Tibial artery (tissue), 4 donors: ENCODE results near the gene MMP2.
A peak's percentile ranks its signal among the peaks of the same experiment; 100 is the strongest.

Experiments used
- DNase-seq, 2 donors: peaks; one replicate each; pipeline ENCODE4 v3.0.0-alpha.2; 2019
- H3K27ac ChIP-seq, 2 donors: fragments of 200-600 bp; sonication (generic) in 1 of 2; 1 replicate in 1 of 2; 2 replicates in 1 of 2; pipeline ENCODE4 v1.5.1; 2018 to 2019; ENCODE audit warnings: mild to moderate bottlenecking in 1 of 2
- H3K27me3 ChIP-seq, 2 donors: fragments of 200-600 bp; sonication (generic) in 1 of 2; one replicate each; pipeline versions ENCODE4 v1.5.1 to v1.6.0; 2016 to 2019
- H3K36me3 ChIP-seq, 3 donors: fragments of 200-600 bp; sonication (generic) in 2 of 3; one replicate each; pipeline ENCODE4 v1.5.1; 2016 to 2019; ENCODE audit warnings: mild to moderate bottlenecking in 2 of 3
- H3K4me1 ChIP-seq, 4 donors: fragments of 200-600 bp; sonication (generic) in 2 of 4; 1 replicate in 3 of 4; 2 replicates in 1 of 4; pipeline ENCODE4 v1.5.1; 2016 to 2019
- H3K4me3 ChIP-seq, 2 donors: fragments of 200-600 bp; sonication (generic) in 1 of 2; 1 replicate in 1 of 2; 2 replicates in 1 of 2; pipeline ENCODE4 v1.5.1; 2018 to 2019; ENCODE audit warnings: mild to moderate bottlenecking in 2 of 2
- H3K9me3 ChIP-seq, 3 donors: fragments of 200-600 bp; sonication (generic) in 1 of 3; one replicate each; pipeline ENCODE4 v1.5.1; 2016 to 2019
- intact Hi-C: fragments of 100-400 bp; cut with DNase I; formaldehyde crosslinking; loops from one replicate; pipeline ENCODE4 v1.15.0; 2023; ENCODE audit warnings: low total_unique reads
- TF ChIP-seq, protein P1 (sequence below), 2 experiments: fragments of 200-600 bp in 1 of 2; fragments of 450-650 bp in 1 of 2; IDR thresholded peaks; one replicate each; pipeline ENCODE4 v1.5.1; 2017 to 2019; ENCODE audit warnings: antibody characterized with exemption in 2 of 2, mild to moderate bottlenecking in 1 of 2, moderate library complexity in 1 of 2

The MMP2 gene

DNA sequence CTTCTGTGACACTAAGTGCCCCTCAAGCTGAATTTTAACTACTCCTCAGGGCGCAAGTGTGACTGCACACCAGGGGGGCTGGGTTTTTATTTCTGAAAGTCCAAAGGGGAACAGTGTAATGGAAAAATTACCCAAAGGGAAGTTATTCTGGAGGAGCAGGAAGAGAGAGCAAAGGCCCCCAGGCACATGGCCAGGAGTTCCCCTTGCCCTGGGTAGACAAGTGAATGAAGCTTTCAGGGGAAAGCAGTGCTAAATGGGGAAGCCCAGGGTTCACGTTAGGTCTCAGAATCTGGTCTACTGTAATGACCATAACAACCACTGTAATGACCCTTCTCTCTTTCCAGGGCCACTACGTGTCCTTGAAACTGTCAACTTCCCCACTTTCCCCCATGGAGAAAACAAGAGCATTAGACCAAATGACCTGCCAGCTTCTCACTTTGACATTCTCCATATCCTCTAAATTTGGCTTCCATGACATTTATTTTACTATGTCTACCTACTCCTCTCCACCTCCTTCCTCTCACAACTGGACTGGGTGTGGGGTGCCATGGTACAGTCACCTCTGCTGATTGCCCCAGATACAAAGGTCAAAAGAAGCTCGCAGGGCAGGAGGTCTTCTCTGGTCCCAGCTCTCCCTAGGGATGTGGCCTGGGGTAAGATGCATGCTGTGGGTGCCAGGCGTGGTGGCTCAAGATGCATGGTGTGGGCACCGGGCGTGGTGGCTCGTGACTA, 34.1 kb upstream of the MMP2 start:
- Histone ChIP-seq H3K36me3 (no peaks in the 10 kb centered on the region), H3K27me3 (no peaks in the 10 kb centered on the region), H3K4me3 (no peak overlapping the region), H3K9me3 (no peaks in the 10 kb centered on the region), H3K4me1 (no peaks in the 10 kb centered on the region), H3K27ac (no peak overlapping the region)
- intact Hi-C loops, result no loop called here
- DNase-seq, result peak; percentile 58 to 75
- TF ChIP-seq, protein P1, sequence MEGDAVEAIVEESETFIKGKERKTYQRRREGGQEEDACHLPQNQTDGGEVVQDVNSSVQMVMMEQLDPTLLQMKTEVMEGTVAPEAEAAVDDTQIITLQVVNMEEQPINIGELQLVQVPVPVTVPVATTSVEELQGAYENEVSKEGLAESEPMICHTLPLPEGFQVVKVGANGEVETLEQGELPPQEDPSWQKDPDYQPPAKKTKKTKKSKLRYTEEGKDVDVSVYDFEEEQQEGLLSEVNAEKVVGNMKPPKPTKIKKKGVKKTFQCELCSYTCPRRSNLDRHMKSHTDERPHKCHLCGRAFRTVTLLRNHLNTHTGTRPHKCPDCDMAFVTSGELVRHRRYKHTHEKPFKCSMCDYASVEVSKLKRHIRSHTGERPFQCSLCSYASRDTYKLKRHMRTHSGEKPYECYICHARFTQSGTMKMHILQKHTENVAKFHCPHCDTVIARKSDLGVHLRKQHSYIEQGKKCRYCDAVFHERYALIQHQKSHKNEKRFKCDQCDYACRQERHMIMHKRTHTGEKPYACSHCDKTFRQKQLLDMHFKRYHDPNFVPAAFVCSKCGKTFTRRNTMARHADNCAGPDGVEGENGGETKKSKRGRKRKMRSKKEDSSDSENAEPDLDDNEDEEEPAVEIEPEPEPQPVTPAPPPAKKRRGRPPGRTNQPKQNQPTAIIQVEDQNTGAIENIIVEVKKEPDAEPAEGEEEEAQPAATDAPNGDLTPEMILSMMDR (IDR thresholded peaks at IDR 0.05), result no peak

DNA sequence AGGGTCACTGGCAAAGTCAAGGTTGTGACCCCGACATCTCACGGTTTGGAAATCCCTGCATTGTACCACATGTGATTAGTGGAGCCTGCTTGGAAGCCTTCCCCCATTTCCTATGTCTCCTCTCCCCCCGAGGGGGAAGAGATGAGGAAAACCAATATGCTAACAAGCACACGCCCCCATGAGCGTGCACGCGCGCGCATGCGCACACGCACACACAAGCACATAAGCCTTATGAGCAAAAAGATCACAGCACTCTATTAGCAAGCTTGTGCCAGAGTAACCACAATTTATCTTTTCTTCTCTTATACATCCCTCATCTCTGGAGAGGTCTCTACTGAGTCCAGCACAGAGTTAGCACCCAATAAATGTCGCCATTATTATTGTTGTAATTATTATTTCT, 31.8 kb upstream of the MMP2 start:
- Histone ChIP-seq H3K9me3 (no peaks in the 10 kb centered on the region), H3K4me3 (no peak overlapping the region), H3K27ac (no peak overlapping the region), H3K4me1 (no peaks in the 10 kb centered on the region), H3K36me3 (no peaks in the 10 kb centered on the region), H3K27me3 (no peaks in the 10 kb centered on the region)
- DNase-seq, result peak in 1 of 2 donors; percentile 16
- TF ChIP-seq, protein P1 (IDR thresholded peaks at IDR 0.05), result no peak
- intact Hi-C loops, result no loop called here

- Histone ChIP-seq H3K27me3 (no peaks in the 10 kb centered on the region), H3K4me1 (no peaks in the 10 kb centered on the region), H3K4me3 (no peak overlapping the region), H3K27ac (no peak overlapping the region), H3K36me3 (no peaks in the 10 kb centered on the region), H3K9me3 (no peaks in the 10 kb centered on the region)
- no peak for DNase-seq
- intact Hi-C loops, result no loop called here
- TF ChIP-seq, protein P1 (IDR thresholded peaks at IDR 0.05), result no peak
Observed at GRCh38 chr16:55452996-55453395, 26.0 kb upstream of the MMP2 start.

GRCh38 chr16:55453909-55454308, 25.1 kb upstream of the MMP2 start:
- H3K4me3 ChIP-seq, result no peak overlapping the region
- H3K4me1 ChIP-seq, result no peaks in the 10 kb centered on the region
- H3K27me3 ChIP-seq, result no peaks in the 10 kb centered on the region
- peak in 1 of 2 donors; percentile 54 for DNase-seq
- H3K9me3 ChIP-seq, result no peaks in the 10 kb centered on the region
- H3K27ac ChIP-seq, result no peak overlapping the region
- H3K36me3 ChIP-seq, result no peaks in the 10 kb centered on the region
- intact Hi-C loops, result no loop called here
- TF ChIP-seq, protein P1 (IDR thresholded peaks at IDR 0.05), result no peak

DNA sequence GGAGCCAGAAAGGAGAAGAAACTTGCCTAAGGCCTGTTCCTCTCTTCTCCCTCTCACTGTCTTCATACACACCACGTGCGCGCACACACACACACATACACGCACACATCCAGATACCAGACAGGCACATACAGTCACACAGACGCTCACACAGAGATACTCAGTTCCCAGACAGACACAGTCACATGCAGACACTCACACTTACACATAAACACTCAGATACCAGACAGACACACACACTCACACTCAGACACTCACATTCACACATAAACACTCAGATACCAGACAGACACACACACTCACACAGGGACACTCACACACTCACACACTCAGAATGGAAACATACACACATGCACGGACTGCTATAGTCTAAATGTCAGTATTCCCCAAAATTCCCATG, 24.1 kb upstream of the MMP2 start:
- H3K36me3 ChIP-seq, result no peaks in the 10 kb centered on the region
- H3K27me3 ChIP-seq, result no peaks in the 10 kb centered on the region
- intact Hi-C loops, result no loop called here
- no peak overlapping the region for H3K27ac ChIP-seq
- no peaks in the 10 kb centered on the region for H3K4me1 ChIP-seq
- H3K4me3 ChIP-seq, result no peak overlapping the region
- no peaks in the 10 kb centered on the region for H3K9me3 ChIP-seq
- TF ChIP-seq, protein P1 (IDR thresholded peaks at IDR 0.05), result no peak
- DNase-seq, result no peak
